DMS79 treated with DMSO at 0.1 percent for 48 hours (cell line): ENCODE data around the gene FITM2.

ENCODE experiments used
- DNase-seq: peaks from one replicate; lab custom pipeline; 2025; lab: John Stamatoyannopoulos, UW

The FITM2 gene

DNA sequence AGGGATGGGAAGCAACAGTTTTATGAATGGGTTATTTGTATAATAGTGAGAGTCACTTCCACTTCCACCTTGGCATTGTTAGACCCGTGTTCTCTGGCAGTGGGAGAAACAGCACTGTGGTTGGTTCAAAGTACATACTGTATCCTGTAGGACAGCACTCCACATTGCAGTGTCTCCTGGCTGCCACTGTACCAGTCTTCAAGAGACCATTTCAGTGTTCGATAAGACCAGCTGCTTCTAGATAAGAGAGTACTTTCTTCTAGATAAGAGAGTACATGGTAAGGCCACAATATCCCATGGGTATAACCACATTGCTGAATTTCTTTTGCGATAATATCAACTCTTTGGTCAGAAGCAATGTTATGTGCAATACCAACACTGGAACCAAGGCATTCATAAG is 28.8 kb downstream of the FITM2 start:
- DNase-seq, result no peak

GRCh38 chr20:44280387-44280786 is 30.6 kb downstream of the FITM2 start:
- no peak for DNase-seq

GRCh38 chr20:44279228-44279627 is 31.8 kb downstream of the FITM2 start:
- DNase-seq, result no peak

DNA sequence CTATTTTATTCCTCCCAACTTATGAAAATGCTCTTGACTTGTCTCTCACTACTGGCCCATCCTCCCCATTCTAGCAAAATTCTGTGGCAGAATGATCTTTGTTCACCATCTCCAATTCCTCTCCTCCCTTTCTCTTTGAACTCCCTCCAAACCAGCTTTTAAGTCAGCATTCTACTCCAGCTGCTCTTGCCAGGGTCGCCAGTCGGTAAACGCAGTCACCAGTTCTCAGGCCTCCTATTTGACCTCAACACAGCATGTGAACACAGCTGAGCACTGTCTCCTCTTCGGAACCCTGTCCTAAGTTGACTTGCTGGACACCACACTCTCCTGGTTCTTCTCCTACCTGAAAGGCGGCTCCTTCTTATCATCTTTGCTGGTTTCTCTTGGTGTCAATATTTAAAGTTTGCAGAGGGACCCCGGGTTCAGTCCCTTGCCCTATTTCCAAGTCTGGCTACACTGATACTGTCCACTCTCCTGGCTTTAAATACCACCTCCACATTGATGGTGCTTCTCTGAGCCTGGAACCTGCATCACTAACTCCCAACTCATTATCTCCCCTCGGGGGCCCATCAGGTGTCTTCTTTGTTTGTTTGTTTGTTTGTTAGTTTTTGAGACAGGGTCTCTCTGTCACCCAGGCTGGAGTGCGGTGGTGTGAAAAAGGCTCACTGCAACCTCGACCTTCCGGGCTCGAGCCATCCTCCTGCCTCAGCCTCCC is 36.5 kb downstream of the FITM2 start:
- DNase-seq, result no peak

DNA sequence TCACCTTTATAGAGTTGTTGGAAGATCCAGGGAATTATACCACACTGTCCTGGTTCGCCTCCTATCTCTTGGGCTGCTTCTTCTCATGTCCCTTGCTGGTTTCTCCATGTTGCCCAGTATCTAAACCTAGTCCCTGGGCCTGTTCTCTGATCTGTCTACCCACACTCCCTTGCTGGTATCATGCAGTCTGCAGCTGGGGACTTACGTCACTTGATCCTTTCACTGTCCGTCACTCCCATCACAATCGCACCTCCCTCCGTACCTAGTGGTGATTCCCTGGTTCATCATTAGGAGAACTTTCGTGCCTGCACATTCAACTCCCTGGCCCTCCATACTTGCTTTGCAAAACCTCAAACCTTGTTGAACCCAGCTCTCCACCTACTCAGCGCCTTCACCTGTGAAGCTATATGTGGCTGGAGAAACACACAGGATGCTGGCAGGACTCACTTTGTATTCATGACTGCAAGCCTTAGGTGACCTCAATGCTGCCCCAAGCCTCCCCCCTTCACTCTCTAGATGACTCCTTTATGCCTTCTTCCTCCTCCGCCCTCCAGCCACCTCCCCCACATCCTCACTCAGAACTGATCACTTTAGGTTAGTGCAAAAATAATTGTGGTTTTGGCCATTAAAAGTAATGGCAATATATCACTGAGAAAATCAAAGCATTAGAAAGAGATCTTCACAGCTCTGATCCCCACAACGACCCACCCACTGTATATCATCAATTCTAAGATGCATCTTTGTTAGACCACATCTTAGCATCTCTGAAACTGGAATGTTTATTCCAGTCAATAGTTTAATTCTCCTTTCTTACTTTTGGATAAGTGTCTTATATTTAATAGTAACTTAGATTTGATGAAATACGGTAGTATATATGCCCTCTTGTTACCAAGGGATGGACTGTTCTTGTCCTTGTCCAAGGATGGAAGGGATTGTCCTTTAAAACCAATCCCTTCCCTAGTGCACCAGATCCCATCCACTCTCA is 37.5 kb downstream of the FITM2 start:
- DNase-seq, result no peak

GRCh38 chr20:44271915-44272663 is 38.9 kb downstream of the FITM2 start:
- no peak for DNase-seq

GRCh38 chr20:44268802-44269201 is 42.2 kb downstream of the FITM2 start:
- DNase-seq, result no peak

DNA sequence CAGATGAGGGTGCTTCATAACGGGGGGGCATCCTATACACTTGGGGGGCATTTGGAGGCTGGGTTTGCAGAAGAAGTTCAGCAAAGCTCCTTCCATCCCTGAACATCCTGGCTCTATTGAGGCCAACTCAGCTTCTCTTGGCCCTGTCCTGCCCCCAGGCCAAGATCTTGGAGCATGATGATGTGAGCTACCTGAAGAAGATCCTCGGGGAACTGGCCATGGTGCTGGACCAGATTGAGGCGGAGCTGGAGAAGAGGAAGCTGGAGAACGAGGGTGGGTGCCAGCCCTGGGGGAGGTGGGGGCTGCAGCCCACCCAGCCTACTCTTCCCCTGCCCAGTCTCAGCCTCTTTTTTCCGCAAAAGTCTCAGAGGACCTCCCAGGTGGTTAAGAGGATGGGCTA is 46.7 kb downstream of the FITM2 start:
- no peak for DNase-seq

GRCh38 chr20:44258226-44258890 is 52.6 kb downstream of the FITM2 start:
- DNase-seq, result no peak

GRCh38 chr20:44256961-44257360 is 54.0 kb downstream of the FITM2 start:
- DNase-seq, result no peak

DNA sequence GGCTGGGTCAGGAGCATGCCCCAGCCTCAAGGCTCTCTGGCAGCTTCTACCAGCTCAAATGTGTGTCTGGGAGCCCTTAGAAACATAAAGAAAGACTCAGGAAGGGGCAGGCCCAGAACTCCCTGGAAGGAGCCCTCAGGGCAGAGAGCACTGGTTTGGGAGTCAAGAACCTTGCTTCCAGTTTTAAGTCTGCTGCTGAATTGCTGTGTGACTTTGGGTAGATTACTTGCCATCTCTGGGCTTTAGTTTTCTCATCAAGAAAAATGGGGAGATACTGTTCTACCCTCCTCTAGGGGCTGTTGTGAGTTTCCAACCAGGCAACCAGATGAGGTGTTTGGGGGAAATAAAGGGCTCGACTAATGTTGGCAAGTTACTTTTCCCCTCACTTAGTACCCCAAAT is 55.1 kb downstream of the FITM2 start:
- no peak for DNase-seq

DNA sequence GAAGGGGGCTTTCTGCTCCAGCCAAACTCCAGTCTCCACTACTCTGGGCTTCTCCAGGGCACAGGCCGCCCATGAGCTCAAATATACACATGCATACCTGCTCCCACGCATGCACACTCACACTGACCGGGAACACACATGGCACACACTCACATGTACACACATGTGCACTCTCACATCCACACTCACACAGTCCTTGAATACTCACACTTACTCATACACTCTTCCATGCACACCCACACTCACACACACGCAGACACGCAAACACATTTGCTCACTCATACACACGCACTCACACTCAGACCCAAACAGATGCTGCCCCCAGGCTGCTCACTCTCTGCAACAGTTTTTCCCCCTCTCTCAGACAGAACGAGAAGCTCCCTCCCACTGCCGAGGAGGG is 56.9 kb downstream of the FITM2 start:
- DNase-seq, result no peak

DNA sequence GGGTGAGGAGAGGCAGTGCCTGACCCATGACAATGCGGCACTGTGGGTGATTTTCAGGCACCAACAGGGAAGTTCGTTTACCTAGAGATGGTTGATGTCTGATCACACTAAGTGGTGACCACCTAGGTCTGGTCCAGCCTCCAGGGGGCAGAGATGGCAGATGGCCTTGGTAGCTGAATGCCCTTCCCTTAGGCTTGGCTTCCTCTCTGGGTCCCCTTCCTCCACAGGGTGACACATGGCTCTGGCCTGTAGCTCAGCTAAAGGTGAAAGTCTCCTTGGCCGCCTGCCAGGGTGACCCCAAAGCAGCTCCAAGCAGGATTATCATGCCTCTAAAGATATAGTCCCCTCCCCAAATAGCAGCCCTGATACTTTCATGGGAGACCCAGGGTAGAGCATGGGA is 57.5 kb downstream of the FITM2 start:
- DNase-seq, result no peak
